Measurements from ENCODE around the gene EIF3M.
"Not testable (repeated sequence)": the region's sequence is repeated elsewhere in the genome, so short reads cannot be mapped to it uniquely, and the experiment has no call there.

The EIF3M gene

DNA sequence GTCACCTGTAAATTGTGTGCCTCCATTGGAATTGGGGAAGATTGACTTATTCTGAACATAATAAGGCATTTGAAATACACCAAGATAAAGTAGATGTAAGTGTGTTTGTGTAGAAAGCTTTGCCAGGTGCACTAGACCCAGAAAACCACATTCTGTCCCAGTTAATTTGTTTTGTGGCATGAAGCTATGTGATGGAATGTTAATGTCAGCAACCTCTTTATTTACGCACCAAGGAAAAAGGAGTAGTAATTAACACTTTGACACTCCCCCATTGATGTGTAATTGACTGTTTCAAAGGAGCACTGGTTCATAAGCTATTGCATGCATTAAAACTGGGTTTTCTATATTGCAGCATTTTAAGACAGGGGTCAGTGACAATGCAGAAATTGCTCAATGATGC, 14.3 kb downstream of the EIF3M start:
- DNase-seq: no peak

DNA sequence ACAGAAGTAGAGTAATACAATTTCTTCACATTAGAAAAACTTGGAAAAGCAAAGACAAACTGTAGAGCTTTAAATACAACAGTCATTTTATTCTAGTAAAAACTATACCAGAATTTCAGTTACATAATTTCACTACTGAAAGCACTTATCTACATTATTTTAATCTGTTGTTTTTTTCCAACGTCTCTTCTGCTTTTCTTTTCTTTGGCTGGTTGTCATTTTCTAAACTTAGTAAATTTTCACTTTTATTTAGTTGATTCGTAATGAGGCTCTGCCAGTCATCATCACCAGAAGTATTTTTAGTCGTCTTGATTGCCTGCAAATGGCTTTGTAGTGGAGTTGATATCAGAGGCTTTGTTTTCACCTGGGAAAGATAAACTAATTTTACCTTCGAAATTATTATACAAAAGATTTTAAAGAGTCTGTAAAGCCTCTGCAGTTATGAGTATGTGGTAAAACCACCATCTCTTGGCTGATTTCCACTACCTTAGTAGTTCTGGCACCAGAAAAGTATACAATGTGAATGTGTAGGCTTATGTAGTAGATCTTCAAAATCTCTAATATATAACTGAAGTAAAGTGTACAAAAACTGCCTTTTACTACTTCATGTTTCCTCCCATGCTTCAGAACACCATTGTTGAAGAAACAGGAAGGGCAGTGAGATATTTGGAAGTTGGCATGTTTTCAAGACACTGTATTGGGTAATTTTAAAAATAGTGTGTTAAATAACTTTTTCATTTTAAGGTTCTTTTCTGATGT, 19.2 kb downstream of the EIF3M start:
- no peak for DNase-seq

DNA sequence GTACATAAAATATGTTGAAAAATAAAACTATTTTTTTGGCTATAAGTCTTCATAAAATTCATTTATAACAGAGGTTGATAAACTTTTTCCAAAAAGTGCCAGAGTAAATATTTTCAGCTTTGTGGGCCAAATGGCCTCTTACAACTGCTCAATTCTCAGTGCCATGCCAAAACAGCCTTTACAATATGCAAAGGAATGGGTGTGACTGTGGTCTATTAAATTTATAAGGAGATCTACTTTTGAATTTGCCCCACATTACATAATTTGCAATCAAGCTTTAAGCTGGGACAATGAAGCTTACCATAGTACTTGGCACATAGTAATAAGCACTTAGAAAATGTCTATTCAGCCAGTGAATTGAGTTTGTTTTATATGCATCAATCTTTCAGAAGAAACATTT, 22.6 kb downstream of the EIF3M start:
- DNase-seq: no peak

GRCh38 chr11:32608826-32609225, 25.2 kb downstream of the EIF3M start:
- DNase-seq: not testable (repeated sequence)

GRCh38 chr11:32610797-32611352, 27.2 kb downstream of the EIF3M start:
- no peak for DNase-seq

DNA sequence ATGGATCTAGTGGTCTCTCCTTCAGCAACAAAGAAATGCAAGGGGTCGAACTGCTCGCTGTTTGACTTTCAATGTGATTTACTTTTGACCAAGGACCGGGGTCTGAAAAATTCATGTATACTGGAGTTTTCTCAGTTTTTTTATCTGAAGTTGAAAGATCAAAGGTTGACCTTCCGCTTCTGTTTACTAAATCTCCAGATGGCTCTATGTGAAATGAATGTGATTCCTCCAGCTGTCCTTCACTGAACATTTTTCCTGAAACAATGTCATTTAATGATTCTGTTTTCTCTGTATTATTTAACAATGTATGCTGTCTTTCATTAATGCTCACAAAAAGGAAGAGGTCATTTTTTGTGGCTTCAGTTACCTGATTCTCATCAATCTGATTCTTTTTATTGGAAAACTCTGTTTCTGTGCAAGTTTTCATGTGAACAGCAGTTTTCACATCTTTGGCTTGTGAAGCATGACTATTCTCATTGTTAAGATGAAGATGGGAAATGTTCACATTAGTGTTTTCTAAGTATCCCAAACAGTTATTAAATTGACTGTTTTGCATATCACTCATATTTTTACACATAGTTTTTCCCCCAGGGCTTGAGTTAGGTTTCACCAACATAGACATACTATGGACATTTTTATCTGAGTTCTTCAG, 30.0 kb downstream of the EIF3M start:
- no peak for DNase-seq

DNA sequence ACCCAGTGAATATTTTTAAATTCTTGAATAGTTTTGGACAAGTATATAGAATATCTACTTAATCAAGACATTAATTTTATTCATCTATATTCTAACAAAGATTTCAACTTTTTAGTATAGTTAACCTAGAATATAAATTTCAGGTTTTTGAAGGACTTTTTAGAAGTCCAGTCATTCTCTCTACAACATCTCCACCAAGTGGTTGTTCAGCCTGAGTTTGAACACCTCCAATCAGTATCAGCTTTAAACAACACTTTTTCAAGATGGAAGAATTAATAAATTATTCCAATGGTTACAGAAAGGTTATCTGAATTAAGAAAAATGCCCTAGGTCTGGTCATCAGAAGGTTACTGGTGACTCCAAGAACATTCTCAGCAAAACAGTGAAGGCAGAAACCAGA, 31.8 kb downstream of the EIF3M start:
- DNase-seq: no peak

GRCh38 chr11:32616903-32617302, 33.3 kb downstream of the EIF3M start:
- DNase-seq: no peak

- no peak for DNase-seq
Measured at GRCh38 chr11:32630844-32631243, 47.2 kb downstream of the EIF3M start.

- no peak for DNase-seq
Measured at GRCh38 chr11:32635819-32636218, 52.2 kb downstream of the EIF3M start.

- DNase-seq: no peak
Measured at GRCh38 chr11:32641361-32641760, 57.7 kb downstream of the EIF3M start.

DNA sequence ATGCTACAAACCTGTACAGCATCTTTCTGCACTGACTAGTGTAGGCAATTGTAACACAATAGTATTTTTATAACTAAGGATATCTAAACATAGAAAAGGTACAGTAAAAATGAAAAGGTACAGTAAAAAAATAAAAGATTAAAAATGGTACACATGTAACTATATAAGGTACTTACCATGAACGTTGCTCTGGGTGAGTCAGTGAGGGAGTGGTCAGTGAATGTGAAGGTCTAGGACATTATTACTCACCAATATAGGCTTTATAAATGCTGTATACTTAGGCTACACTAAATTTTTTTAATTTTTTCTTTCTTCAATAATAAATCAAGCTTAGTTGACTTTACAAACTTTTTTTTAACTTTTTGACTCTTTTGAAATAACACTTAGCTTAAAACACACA, 59.9 kb downstream of the EIF3M start:
- DNase-seq: no peak

Data from DMS79 treated with DMSO at 0.1 percent for 48 hours (cell line).